NCI-H226 (cell line): Measurements from ENCODE around the gene COL20A1.

ENCODE experiments used
- DNase-seq: peaks from one replicate; pipeline ENCODE4 v3.0.0-alpha.2; 2015

Gene COL20A1

DNA sequence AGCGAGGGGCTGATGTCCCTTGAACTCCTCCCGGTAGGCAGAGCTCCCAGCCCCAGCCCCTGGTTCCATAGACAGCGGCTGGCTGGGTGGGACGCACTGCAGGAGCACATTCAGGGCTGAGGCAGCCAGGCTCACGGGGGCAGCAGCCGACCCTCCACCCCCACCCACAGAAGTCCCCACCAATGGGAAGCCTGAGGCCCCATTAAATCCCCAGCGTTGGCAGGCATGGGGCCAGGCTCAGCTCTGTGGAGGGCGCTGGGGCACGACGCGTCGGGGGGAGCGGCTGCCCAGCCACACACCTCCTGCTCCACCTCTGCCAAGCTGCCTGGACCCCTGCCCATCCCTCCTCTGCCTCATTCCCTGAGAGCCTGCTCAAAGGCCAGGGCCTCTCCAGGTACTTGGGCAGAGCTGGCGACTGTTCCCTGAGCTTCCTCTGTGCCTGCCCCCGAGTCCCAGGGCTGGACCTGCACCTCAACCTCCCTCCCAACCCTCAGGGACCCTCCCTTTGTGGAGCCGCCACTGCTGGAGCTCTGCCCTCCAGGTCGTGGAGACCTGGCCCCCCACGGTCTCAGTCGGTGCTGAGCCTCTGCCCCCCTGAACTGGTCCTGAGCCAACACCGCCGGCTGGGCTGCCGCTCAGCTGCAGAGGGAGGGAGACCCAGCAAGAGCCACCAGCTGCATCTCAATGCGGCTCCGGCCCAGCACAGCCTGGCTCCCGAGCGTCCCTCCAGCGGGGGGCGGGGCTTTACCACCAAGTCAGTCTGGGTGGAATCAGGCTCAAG is 59.0 kb downstream of the COL20A1 start:
- no peak for DNase-seq

DNA sequence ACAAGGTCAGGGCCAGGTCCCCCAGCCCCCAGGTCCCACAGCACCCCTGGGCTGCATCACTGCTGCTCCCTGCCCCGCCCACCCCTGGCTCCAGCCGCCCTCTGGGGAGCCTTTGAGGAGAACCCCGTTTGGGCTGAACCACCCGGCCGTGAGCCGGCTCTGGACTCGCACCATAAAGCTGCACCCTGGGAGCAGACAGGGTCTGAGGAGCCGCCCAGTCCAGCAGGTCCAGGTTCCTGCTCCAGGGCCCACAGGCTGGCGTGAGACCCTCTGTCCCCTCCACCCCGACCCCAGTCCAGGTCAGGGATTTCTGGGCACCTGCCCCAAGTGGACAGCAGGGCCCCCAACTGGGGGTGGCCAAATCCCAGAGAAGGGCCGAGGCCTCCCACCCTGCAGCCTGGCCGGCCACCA is 59.8 kb downstream of the COL20A1 start:
- no peak for DNase-seq

DNA sequence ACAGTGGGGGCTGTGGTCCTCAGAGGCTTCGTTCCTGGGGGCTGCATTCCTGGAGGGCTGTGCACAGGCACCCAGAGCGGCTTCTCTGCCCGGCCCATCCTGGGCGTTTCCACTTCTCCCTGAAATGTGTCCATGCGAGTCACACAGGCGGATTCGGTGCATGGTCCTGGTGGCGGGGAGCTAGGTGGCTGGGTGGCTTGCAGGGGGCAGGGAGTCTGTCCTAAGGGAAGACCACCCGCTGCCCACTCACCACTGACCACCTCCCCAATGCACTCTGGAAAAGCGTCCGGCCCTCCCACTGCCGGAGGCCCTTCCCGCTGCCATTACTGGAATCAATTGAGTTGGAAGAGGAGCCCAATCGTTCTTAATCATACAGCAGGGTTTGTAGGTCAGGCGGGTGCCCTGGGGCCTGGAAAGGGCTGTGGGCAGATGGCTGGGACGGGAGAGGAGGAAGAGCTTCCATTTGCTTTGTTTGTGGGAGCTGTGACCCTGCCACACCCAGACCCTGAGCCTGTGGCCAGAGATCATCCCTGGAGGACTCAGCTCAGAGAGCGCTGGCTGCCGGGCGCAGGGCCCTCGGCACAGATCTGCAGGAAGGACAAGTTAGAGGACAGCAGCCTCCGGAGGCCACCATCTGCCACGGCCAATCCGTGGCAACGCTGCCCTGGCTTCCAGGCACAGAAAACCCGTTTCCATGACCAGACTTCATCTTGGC is 61.8 kb downstream of the COL20A1 start:
- no peak for DNase-seq

DNA sequence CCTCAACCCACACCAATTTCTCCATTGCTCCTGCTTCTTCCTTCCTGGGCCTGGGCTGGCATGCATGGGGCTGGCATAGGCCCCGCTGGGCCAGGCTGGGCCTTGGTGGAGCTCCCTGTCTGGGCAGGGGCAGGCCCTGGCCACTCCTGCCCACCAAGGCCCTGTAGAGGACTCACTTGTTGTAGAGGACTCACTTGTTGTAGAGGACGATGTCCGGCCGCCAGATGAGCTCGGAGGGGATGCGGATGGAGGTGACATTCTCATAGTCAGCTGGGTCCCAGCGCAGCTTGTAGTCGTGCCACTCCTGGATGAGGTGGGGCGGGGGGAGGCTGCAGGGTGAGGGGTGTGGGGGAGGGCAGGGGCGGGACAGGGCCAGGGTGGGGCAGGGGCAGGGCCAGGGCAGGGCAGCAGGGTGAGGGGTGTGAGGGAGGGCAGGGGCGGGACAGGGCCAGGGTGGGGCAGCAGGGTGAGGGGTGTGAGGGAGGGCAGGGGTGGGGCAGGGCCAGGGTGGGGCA is 62.9 kb downstream of the COL20A1 start:
- no peak for DNase-seq

DNA sequence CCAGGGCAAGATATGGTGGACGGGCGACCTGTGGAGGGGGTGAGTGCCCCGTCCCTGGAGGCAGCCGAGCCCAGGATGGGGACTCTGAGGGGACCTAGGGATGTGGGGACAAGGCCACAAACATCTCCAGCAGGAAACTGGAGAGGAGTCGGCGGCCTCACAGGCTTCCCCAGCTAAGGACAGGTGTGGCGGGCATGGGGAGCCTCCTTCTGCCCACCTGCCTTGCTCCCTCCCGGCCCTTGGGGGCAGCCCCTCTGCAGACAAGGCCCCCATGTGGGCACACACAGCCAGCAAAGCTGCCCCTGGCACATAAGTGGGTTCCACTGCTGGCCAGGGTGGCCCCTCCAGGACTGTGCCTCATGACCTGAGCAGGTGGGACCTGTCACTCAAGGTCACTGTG is 63.5 kb downstream of the COL20A1 start:
- no peak for DNase-seq

DNA sequence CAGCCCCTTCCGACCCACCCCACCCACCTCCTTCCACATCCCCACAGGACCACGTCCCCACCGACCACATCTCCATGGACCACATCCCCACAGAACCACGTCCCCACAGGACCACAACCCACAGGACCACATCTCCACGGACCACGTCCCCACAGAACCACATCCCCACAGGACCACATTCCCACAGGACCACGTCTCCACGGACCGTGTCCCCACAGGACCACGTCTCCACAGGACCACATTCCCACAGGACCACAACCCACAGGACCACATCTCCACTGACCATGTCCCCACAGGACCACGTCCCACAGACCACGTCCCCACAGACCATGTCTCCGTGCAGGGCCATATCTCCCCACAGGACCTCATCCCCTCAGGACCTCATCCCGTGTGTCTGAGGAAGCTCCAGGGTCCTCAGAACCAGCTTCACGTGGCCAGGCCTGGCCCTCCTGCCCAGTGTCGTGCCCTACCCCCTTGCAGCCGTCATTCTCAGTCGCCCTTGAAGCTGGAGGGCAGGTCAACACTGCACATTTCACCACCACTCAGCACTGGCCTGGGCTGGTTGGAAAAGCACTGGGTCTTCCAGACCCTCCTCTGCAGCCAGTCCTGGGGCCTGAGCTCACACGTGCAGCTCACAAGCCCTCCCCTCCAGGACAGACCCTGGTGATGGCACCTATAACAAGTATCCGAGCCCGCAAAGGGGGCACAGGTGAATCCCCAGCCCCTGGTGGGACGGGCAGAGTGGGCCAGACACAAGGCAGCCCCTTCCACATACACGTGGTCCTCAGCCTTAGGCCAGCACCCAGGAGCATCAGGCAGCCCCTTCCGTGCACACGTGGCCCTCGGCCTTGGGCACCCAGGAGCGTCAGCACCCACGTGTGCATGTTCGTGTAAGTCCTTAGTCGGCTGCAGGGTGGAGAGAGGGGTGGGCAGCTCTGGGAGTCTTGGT is 64.2 kb downstream of the COL20A1 start:
- DNase-seq = no peak

DNA sequence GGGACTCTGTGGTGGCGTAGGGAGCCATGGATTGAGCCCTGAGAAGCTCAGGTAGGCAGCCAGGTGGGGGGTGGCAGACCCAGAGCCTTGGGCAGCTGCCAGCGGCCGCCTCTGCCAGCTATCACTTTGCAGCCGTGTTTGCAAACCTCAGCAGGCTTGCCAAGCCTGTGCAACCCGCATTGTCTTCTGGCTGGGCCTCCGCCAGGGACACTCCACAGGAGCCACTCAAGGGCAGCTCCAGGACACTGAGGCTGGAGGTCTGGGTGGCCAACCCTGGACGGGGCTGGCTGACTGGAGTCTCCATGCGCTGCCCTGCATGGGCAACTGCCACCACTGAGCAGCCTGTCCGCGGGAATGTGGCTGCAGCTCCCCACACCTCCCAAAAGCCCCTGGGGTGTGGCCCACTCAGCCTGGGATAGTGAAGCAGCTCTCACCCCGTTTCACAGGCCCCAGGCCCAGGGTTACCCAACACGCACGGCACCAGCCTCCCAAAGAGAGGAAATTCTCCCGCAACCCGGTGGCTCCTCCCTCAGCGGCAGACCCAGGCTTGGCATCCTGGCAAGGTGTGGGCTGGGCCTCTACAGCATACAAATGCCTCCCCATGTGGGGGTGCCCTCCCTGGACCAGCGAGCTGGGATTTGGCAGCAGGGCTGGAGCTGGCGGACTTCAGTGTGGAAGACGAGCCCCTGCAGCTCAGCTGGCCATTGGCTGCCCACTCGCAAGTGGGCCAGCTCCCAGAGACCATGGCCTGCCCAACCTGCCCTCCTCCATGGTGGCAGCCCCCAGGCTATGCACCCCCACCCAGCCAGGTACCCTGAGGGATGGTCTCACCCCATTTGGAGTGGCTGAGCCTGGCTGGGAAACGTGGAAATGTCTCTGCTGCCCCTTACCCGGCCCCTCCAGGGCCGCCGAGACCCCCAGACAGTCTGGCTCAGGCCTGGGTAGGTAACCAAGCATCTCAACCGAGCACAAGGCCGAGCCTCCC is 65.2 kb downstream of the COL20A1 start:
- DNase-seq = no peak

DNA sequence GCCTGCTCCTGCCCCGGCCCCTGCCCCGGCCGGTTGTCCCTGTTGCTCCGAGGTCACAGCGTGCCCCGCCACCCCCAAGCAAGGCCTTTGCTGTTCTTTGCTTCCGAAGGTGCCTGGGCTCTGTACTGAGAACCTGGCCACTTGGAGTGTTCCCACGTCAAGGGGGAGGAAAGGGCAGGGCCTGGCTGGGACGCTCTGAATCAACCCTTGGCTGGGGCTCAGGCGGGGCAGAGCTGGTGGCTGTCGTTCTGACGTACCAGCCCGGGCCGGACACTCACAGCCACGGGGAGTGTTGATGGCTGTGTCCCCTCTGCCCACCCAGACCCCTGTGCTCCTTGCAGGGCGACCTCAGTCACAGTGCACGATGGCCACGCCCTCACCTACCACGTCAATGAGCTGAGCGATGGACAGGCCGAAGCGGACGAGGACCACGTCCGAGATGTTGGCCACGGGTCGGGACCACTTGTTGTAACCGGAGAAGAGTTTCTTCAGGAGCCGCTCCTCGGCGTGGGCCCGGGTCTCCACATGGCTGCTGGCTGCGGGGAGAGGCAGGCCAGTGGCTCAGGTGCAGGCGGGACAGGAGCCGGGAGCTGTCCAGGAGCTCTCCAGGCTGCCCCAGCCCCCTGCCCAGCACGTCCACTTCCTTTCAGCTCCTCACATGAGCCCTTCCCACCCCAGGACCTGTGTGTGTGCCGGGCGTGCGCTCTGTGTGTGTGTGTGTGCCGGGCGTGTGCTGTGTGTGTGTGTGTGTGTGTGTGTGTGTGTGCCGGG is 66.4 kb downstream of the COL20A1 start:
- DNase-seq = no peak

DNA sequence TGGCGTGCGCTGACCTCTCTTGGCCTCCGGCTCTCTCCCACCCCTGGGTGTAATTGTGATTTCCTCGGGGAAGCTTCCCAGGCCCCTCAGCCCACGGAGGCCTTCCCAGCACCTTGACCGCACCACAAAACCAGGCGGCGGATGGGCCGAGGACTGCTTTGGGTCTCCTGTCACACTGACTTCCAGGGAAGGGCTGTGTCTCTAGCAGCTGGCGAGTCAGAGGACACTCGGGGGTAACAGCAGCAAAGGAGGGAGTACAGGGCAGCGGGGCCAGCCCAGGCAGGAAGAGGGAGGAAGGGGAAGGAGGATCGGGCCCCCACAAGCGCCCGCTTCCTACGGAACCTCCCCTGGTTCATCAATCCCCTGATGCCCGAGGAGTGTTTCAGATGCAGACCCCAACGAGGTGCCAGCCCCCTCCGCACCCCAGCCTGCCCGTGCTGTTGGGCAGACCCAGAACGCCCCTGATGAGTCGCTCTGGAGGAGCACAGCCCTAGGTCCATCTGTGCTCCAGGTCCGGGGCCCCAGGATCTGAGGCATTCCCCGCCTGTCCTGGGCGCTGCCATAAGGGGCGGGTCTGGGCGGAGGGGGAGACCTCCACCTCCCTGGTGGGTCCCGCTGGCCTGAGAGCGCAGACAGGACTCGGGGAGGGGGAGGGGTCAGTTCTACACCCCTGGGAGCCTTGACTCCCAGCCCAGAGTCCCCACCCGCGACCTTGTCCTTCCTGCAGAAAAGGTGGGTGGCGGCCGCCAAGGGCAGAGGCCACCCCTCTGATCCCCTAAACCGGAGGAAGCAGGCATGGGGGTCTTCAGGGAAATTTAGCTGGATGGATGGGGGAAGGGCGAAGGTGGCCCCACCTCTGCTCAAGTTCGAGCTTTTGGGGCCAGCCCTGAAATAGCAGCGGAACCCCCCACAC is 67.2 kb downstream of the COL20A1 start:
- DNase-seq = no peak

DNA sequence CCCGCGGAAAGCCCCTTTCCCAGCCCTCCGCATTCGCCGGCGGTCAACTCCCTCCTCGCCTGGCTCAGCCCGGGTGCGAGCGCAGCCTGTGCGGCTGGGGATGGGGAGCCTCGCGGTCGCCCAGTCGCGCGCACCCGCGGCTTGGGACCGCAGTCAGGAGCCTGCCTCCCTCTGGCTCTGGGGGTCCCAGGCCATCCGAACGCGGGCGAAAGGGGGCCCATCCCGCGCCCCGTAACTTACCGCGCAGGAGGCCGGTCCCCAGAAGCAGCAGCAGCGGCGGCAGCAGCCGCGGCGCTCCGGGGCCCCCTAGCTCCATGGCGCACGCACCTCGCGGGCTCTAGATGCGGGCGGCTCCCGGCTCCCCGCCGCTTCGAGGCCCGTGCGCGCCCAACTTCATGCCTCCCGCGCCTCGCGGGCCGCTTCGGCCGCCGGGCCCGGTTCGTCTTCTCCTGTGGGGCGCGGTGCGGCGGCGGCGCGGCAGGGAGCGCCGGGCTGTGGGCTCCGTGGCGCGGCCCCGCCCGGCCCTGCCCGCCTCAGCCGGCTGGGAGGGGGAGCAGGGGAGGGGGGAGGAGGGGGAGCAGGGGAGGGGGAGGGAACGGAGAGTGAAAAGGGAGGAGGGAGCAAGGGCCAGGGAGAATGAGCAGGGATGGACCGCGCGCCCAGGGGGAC is 68.0 kb downstream of the COL20A1 start, which contains the start of gene CHRNA4:
Gene CHRNA4, minus strand, starts transcription at position 500 of the 669 bp plus-strand sequence. Its CDS starts 184 bp downstream, at position 316.
- no peak for DNase-seq

DNA sequence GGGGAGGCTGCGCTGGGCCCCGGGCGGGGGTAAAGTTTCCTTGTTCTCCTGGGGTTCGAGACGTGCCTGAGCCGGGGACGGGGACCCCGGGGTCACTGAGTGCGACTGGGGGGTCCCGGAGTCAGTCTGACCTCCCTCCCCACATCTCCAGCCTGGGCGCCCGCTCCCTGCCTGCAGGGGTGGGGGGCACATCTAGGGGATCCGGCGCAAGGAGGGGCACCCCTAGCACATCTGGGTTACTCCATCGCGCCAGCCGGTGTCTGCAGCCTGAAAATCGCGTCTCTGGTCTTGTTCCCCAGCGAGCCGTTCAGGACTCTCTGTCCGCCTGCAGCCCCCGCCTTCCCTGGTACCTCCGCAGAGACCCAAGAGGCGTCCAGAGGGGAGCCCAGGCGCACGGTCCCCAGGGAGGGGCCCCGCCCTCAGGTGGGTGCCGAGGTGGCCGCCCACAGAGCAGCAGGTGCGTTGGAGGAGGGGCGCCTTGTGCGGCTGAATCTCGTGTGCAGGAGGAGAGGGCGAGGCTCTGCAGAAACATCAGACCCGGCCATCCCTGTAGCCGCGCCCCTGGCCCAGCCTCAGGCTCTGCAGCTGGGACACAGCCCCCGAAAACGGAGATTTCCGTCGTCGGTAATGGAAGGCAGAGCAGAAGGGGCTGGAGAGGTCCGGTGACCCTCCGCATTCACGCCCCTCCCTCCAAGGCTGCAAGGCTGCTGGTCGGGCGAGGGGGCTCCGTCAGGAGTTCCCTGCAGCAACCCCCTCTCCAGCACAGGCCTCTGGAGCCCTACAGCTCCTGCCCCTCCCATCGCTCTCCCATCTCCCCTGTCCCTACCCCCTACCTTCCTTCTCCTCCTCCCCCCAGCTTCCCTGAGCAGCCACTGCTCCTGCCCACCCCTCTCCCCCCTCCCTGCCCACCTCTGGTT is 68.8 kb downstream of the COL20A1 start:
- DNase-seq = no peak

DNA sequence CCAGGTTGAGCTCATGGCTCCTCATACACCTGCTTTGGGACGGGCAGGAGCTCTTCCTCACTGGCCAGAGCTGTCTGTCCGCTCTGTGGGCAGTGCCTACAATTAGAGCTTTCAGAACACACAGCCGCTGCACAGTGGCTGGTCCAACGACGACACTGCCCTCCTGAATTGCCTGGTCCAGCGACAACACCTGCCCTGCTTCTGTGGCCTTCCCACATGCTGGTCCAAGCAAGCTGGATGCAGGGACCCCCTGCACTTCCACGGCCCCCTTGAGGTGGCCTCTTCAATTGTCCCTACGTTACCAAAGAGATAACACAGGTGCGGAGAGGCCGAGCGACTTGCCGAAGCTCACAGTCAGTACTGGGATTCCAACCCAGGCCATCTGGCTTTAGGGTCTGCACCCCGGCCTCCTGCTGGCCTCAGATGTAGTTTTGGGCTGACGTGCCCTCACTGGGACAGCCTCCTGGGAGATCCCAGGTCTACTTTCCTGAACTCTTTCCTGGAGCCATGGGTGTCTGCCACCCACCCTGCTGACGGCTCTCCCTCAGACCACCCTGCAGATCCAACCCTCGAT is 69.5 kb downstream of the COL20A1 start:
- DNase-seq = no peak

DNA sequence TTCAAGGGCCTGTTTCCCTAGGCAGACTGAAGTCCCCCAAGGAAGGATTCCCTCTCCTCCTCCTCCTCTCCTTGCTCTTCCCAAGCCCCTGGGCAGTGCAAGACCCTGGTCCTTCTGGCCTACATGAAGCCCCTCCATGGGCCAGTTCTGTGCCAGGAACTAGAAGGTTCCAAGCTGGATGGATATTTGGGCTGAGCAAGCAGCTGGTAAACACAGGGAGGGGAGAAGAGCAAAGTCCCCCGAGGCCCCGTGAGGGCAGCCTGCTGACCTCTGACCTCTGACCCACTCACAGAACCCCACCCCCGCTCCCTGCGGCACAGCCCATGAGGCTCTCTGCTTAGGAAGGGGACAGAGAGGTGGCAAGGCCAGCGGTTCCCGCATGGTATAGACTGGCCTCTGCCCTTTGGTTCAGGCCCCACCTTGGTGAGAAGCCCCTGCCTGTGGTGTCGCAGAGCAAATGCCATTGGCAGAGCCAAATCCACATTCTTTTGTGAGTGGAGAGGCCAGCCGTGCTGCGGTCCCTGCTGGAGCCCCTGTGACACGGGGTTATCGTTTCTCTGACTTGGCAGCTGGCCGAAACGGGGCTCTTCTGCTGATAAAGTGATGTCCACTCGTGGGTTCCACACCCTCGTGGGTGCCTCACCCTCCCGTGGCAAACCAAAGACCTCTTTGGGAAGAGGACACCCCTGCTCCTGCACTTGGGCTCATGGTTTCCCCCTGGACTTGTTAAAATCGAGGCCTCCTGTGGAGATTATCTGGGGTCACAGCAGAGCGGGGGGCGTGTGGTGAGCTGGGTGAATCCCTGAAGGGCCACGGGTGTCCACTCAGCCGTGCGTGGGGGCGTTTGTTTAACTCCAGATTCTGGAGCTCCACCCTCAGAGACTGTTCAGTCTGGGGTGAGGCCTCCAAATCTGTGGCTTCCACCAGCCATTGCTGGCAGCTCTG is 70.3 kb downstream of the COL20A1 start:
- no peak for DNase-seq

DNA sequence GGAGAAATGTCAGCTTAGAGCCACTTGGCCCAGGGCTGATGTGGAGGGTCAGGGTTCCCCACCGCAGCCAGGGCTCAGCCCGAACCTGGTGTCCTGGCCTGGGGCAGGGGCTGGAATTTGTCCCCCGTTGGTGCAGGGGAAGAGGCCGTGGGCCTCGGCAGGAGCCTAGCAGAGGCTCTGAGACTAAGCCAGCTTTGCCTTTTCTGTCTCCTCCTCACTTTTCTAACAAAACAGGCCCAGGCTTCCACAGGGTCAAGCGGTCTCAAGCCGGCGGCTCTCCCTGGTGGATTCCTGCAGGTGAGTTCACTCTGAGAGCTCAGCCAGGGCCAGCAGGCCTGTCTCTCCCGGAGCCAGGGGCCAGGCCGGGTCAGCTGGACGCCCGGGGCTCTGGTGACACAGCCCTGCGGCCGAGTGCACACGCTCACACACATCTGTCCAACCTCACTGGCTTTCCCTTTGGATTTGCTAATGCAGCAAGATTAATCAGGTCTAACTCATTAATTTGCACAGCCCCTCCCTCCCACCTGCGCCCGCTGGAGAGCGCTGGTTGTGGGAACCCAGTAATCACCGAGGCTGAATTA is 71.1 kb downstream of the COL20A1 start:
- DNase-seq = no peak

DNA sequence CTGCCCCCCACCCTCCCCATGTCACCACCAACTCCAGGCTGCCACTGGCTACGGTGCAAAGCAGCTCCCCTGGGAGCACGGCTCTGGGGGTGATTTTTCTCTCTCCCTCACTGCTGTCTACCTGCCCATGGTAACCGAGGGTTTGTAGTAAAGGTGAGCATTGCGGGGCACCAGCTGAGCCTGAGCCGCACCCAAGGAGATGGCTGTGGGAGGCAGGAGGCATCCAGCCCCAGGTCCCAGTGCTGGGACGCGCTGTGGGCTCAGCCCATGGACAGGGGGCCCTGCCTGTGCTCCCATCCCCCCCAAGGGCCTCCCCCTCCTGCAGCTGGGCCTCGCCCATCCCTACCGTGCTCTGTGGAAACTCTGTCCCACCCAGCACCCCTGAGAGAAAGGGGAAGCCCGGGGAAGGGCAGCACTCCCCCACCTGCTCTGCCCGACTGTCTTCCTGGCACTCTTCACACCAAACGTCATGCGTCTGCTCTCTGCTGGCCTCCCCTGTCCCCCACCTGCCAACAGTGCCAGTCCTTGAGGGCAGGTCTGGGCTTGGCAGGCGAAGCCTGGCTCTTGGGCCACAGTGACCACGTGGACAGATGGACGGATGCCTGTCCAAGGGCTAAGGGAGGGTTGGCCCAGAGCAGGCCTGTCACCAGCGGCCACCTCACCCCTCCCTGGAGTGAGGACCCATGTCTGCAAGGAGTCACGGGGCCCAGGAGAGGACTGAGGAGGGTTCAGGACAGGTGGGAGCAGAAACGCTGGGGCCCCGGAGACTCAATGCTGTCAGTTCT is 72.0 kb downstream of the COL20A1 start:
- no peak for DNase-seq
